Activated gamma-delta T cell (primary cell): ENCODE data around the gene GAS5.
"Not testable (repeated sequence)": the region's sequence is repeated elsewhere in the genome, so short reads cannot be mapped to it uniquely, and the experiment has no call there.

ENCODE experiments used
- DNase-seq: peaks from one replicate; lab custom pipeline; 2025; lab: John Stamatoyannopoulos, UW
- total RNA-seq, 2 donors: gene quantifications; one replicate each; lab custom pipeline; 2026; lab: John Stamatoyannopoulos, UW

The GAS5 gene
- 272 to 278 reads per million in 2 donors for total RNA-seq

DNA sequence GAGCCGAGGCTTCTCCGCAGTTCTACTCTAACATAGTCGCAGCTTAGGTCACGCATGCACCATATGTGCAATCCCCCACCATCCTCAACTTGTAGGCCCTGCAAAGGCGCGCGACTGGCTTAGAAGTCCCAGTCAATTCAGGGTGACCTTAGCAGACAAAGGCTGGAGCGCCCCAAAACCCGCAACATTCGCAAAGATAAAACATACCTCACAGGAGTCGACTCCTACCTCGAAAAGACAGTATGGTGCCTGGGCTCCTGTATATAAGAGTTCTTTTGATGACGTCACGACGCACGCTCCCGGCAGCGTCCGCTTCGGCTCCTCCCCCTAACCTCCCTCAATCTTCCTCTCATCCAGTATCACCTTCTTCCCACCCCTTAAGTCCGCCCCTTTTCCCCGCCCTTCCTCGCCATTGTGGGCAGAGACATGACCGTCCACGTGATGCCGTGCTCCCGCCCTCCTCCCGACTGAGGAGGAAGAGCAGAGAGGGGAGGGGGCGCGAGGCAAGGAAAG lies at the start of gene GAS5:
GAS5 (minus strand) TSS at position 237 of the 513 bp plus-strand sequence.
- DNase-seq: peak; percentile 74

DNA sequence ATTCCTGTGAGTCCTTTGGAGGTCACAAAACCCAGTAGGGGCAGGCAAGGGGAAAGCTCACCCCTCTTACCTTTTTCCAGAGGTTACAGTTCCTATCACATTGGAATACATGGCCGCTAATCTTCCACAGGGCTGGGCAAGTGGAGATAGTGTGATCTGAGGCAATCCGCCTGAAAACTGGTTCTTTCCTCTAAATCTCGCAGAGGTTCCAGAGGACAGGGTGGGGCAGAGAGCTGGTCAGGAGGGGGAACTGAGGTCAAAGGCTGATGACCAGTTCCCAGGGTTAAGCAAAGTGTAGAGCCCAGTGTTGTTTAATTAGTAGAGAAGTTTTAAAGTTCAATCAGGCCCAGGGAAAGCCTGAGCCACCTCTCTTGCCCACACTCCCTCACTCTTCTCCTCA lies 49.4 kb upstream of the GAS5 start, which contains the start of gene SERPINC1:
SERPINC1 (minus strand) TSS at position 179 of the 400 bp plus-strand sequence; CDS start at position 111, 68 bp downstream.
- DNase-seq: no peak

- no peak for DNase-seq
Measured at GRCh38 chr1:173916667-173917066, 48.9 kb upstream of the GAS5 start.

GRCh38 chr1:173915596-173915995 lies 47.8 kb upstream of the GAS5 start:
- no peak for DNase-seq

DNA sequence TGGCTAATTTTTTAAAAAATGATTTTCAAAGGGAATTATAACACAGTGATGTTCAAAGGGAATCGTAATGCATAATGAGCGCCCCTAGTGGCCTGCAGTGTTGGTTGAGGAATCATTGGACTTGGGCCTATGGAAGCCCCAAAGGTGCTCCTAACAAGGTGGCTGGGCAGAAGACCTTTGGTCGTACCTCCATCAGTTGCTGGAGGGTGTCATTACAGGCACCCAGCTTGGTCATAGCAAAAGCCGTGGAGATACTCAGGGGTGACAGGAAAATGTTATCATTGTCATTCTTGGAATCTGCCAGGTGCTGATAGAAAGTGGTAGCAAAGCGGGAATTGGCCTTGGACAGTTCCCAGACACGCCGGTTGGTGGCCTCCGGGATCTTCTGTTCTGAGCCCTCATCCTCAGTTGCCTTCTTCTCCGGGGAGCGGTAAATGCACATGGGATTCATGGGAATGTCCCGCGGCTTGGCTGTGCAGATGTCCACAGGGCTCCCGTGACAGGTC lies 46.6 kb upstream of the GAS5 start:
- DNase-seq: no peak

DNA sequence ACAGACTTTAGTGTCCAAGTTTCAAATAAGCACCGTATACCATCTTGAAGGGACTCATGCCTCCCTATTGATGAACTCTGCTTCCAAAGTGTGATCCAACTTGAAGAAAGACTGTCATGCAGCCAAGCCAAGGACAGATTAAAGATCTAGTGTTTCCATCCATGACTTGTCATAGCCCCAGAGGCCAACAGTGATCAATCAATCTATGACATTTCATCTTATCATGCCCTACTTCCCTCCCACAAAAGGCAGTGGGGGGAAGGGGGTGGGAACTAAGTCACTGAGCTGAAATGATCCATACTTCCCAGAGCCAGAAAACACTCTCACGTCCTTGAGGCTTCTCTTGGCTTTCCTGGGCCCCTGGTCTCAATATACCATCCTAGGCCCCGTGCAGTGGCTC lies 45.3 kb upstream of the GAS5 start:
- no peak for DNase-seq

- no peak for DNase-seq
Measured at GRCh38 chr1:173903827-173904531, 36.2 kb upstream of the GAS5 start.

DNA sequence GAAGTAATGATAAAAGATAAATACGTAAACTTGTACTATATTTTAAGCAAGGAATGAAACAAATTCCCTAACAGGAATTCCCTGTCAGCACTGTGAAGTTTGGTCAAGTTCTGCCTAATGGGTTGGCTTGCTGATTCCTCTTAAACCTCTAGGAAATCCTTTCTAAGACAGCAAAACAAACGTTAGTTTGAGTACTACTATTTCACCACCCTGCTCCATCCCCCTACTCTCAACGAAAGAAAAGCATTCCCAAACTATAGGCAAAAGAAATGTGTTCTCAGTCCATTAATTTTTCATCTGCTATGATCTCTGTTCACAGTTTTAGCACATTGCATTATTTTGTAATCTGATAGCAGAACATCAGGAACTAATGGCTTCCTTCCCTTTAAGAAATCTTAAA lies 33.2 kb upstream of the GAS5 start:
- DNase-seq: no peak

- DNase-seq: no peak
Measured at GRCh38 chr1:173900427-173900826, 32.6 kb upstream of the GAS5 start.

GRCh38 chr1:173894189-173894588 lies 26.4 kb upstream of the GAS5 start:
- DNase-seq: no peak

DNA sequence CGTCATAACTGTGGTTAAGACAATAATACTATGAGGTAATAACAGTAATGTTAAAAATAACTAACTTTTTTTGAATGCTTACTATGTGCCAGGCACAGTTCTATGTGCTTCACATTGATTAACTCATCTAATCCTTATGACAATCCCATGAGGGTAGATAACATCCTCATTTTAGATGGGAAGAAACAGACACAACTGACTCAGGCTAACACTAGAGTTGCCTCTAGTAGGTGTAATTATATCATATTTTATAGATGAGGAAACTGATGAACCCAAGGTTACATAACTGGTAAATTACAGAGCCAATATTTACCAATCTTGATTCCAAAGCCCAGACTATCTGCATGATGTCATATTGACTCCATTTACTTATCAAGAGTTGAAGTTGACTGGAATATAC lies 25.8 kb upstream of the GAS5 start:
- no peak for DNase-seq

DNA sequence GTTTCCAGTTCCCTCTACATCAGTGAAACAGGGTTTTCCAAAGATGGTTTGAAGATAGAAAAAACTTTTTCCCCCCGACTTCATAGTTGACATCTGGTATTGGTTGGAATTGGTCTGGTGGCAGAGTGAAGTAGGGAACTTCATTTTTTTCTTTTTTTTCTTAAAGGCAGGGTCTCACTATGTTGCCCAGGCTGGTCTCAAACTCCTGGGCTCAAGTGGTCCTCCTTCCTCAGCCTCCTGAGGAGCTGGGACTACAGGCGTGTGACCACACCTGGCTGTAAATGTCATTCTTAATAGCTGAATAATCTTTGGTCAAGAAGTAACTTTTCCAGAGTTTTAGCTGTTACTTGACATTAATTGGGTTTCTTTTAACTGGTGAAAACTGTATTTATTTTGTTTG lies 22.1 kb upstream of the GAS5 start:
- DNase-seq: no peak

DNA sequence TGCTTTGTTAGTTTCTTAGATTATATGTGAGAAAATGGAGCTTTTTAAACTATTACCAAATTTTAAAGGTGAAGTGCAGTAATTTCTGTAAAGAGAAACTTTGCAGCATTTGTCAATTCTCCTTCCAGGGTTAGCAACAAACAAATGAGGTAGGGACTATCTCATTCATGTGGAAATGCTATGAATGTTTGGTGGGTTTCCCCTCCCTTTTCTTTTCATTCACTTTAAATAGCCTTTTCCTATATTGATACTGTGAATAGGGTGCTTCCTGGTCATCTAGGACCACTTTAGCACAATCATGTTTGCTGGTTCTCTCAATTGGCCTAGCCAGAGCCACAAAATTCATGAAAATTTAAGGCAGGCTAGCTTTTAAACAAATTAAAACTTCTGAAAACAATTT lies 21.0 kb upstream of the GAS5 start:
- no peak for DNase-seq

DNA sequence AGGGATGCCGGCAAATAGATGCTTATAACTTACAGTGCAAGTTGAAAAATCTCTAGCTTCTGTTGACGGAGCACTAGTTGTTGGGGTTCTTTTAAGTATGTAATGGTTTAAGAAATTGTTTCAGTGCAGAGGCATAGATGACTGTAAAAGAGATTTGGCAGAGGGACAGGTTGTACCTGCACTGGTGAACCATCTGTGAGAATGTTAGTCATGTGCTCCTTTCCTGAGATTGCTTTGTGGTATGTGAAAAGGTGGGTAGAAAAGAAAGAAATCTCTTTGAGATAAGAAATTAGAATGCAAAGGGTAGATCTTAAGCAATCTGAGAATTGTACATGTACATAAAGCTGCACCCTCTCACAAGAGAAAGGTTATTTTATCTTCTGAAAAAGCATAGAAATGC lies 19.8 kb upstream of the GAS5 start:
- no peak for DNase-seq

- no peak for DNase-seq
Measured at GRCh38 chr1:173886746-173887611, 19.2 kb upstream of the GAS5 start.

DNA sequence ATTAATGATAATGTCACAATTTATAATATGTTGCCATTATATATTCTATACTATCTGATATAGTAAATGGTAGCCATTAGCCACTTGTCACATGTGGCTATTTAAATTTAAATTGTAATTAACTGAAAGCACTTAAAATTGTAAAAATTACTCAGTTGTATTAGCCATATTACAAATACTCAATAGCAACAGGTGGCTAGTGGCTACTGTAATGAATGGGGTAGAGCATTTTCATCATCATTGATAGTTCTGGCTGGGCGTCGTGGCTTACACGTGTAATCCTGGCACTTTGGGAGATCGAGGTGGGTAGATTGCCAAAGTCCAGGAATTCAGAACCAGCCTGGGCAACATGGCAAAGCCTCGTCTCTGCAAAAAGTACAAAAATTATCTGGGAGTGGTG lies 16.9 kb upstream of the GAS5 start:
- no peak for DNase-seq

DNA sequence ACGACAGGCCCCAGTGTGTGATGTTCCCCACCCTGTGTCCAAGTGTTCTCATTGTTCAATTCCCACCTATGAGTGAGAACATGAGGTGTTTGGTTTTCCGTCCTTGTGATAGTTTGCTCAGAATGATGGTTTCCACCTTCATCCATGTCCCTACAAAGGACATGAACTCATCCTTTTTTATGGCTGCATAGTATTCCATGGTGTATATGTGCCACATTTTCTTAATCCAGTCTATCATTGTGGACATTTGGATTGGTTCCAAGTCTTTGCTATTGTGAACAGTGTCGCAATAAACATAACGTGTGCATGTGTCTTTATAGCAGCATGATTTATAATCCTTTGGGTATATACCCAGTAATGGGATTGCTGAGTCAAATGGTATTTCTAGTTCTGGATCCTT lies 13.3 kb upstream of the GAS5 start:
- DNase-seq: not testable (repeated sequence)

DNA sequence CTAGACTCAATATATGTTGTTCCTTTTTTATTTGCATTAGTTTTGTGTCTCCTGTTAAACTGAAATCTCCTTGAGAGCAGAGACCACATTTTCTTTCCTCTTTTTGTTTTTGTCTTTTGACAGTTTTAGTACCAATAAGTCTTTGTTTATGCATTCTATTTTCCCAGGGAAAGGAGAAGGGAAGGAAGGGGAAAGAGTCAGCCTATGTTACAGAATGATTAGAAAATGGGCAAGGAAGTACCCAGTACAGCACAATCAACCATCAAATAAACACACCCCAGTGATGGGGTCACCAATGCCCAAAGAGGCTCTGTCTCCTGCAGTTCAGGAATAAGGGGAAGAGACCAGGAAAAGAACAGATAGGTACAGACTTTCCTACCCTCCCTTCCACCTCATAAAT lies 10.5 kb upstream of the GAS5 start:
- DNase-seq: no peak

DNA sequence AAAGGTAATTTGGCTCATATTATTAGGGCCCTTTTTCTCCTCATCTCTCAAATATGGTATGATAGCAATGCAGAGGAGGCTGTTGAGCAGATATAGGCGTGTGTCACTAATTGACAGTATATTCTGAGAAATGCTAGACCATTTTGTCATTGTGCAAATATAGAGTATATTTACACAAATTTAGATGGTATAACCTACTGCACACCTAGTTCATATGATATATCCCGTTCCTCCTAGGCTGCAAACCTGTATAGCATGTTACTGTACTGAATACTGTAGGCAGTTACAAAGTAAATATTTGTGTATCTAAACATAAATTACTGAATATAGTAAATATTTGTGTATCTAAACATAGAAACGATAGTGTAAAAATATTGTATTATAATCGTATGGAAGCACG lies 8.9 kb upstream of the GAS5 start:
- DNase-seq: no peak

DNA sequence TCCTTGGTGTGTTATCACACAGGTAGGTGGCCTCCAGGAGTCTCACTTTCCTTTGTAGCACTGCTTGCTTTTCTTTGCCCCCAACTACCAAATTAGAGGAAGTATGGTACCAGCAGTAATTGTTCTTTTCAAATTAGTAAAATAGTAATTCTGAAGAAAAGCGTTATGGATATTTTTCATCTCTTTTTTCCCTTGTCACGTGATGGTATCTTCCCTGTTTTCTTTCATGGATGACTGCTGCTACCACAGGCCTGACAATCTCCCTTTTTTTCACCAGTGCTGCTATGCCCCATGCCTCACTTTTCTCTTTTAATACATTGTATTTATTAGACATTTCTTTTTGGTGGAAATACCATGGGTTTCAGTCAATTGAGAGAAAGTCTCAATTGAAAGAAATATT lies 3.7 kb upstream of the GAS5 start:
- DNase-seq: no peak

GRCh38 chr1:173871091-173871490 lies 3.3 kb upstream of the GAS5 start:
- no peak for DNase-seq

DNA sequence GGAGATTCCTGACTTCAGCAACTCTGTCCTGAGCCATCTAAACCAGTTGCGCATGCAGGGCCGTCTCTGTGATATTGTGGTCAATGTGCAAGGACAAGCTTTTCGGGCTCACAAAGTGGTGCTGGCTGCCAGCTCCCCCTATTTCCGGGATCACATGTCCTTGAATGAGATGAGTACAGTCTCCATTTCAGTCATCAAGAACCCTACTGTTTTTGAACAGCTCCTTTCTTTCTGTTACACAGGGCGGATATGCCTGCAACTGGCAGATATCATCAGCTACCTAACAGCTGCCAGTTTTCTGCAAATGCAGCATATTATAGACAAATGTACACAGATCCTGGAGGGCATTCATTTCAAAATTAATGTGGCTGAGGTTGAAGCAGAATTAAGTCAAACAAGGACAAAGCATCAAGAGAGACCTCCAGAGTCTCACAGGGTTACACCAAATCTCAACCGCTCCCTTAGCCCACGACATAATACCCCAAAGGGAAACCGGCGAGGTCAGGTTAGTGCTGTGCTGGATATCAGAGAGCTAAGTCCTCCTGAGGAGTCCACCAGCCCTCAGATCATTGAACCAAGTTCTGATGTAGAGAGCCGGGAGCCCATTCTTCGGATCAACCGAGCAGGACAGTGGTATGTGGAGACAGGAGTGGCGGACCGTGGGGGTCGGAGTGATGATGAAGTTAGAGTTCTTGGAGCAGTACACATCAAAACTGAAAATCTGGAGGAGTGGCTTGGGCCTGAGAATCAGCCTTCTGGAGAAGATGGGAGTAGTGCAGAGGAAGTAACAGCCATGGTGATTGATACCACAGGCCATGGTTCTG lies 2.7 kb upstream of the GAS5 start:
- no peak for DNase-seq
